ENCODE results near the gene CDK4. TPM values are rescaled to one million over a fixed set of nuclear protein-coding genes. Genes with fewer than 3 reads are reported as not detected.

Gene CDK4
- total RNA-seq, 1 donor from 2014 or later = 102 TPM

- intact Hi-C loops (cut with DNase I) = no loop called here
- Histone ChIP-seq H3K4me1 (peaks cover 29% of the 10 kb centered on the region), H3K4me3 (peak overlapping the region; percentile 36 to 37), H3K27me3 (peaks cover 20% of the 10 kb centered on the region), H3K36me3 (peaks cover 0 to 7% of the 10 kb centered on the region in 2 donors), H3K9me3 (no peaks in the 10 kb centered on the region), H3K27ac (no peak overlapping the region)
- no peak for DNase-seq (ENCODE audit: extremely low spot score in 2 of 2)
- TF ChIP-seq CTCF (IDR thresholded peaks at IDR 0.05) = no peak
- TF ChIP-seq POLR2A (IDR thresholded peaks at IDR 0.05) = no peak
- no peak for TF ChIP-seq POLR2AphosphoS5 (IDR thresholded peaks at IDR 0.05; ENCODE audit: insufficient read depth in 1 of 2, low read depth in 1 of 2)
Observed at GRCh38 chr12:57765698-57766463, 13.8 kb upstream of the CDK4 start.

GRCh38 chr12:57765003-57765697 is 13.0 kb upstream of the CDK4 start:
- Histone ChIP-seq H3K36me3 (peaks cover 0 to 7% of the 10 kb centered on the region in 2 donors), H3K4me3 (peak overlapping the region; percentile 36 to 37), H3K27ac (no peak overlapping the region), H3K9me3 (no peaks in the 10 kb centered on the region), H3K27me3 (peaks cover 20% of the 10 kb centered on the region), H3K4me1 (peaks cover 26% of the 10 kb centered on the region)
- TF ChIP-seq POLR2A (IDR thresholded peaks at IDR 0.05) (no peak), POLR2AphosphoS5 (IDR thresholded peaks at IDR 0.05; ENCODE audit: insufficient read depth in 1 of 2, low read depth in 1 of 2) (no peak), CTCF (IDR thresholded peaks at IDR 0.05) (no peak)
- intact Hi-C loops (cut with DNase I) = no loop called here
- no peak for DNase-seq (ENCODE audit: extremely low spot score in 2 of 2)

- intact Hi-C loops (cut with DNase I) = no loop called here
- DNase-seq (ENCODE audit: extremely low spot score in 2 of 2) = no peak
- peaks cover 26% of the 10 kb centered on the region for H3K4me1 ChIP-seq
- H3K4me3 ChIP-seq = peak overlapping the region; percentile 36 to 37
- TF ChIP-seq CTCF (IDR thresholded peaks at IDR 0.05) (no peak), POLR2A (IDR thresholded peaks at IDR 0.05) (no peak), POLR2AphosphoS5 (IDR thresholded peaks at IDR 0.05; ENCODE audit: insufficient read depth in 1 of 2, low read depth in 1 of 2) (no peak)
- no peak overlapping the region for H3K27ac ChIP-seq
- peaks cover 0 to 7% of the 10 kb centered on the region in 2 donors for H3K36me3 ChIP-seq
- peaks cover 20% of the 10 kb centered on the region for H3K27me3 ChIP-seq
- H3K9me3 ChIP-seq = no peaks in the 10 kb centered on the region
Observed at GRCh38 chr12:57764662-57765002, 12.5 kb upstream of the CDK4 start.

GRCh38 chr12:57763881-57764661 is 12.0 kb upstream of the CDK4 start:
- DNase-seq (ENCODE audit: extremely low spot score in 2 of 2) = no peak
- intact Hi-C loops (cut with DNase I) = no loop called here
- Histone ChIP-seq H3K36me3 (peaks cover 0 to 4% of the 10 kb centered on the region in 2 donors), H3K27me3 (peaks cover 20% of the 10 kb centered on the region), H3K27ac (no peak overlapping the region), H3K4me1 (peaks cover 26% of the 10 kb centered on the region), H3K9me3 (no peaks in the 10 kb centered on the region), H3K4me3 (no peak overlapping the region)
- TF ChIP-seq POLR2A (IDR thresholded peaks at IDR 0.05) = no peak
- no peak for TF ChIP-seq CTCF (IDR thresholded peaks at IDR 0.05)
- no peak for TF ChIP-seq POLR2AphosphoS5 (IDR thresholded peaks at IDR 0.05; ENCODE audit: insufficient read depth in 1 of 2, low read depth in 1 of 2)

All from vagina (tissue), 2 donors.